ENCODE data around the gene SUGCT.
"Not testable (repeated sequence)": the region's sequence is repeated elsewhere in the genome, so short reads cannot be mapped to it uniquely, and the experiment has no call there.

The SUGCT gene

DNA sequence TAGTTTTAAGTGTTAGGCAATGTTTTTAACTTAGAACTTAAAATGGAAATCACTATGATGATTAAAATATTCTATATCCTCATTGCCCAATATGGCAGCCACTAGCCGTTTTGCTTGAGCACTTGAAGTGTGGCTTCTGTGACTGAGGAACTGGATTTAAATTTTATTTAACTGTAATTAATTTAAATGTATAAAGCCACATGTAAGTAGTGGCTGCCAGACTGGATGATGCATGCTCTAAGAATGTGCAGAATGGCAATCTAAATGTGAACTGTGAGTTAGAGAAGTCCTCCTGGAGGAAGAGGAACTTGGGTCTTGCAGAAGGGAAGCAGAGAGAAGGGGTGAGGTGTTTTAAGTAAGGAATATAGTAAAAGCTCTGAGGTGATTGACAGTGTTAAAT, 451.4 kb downstream of the SUGCT start:
- no peak for DNase-seq

DNA sequence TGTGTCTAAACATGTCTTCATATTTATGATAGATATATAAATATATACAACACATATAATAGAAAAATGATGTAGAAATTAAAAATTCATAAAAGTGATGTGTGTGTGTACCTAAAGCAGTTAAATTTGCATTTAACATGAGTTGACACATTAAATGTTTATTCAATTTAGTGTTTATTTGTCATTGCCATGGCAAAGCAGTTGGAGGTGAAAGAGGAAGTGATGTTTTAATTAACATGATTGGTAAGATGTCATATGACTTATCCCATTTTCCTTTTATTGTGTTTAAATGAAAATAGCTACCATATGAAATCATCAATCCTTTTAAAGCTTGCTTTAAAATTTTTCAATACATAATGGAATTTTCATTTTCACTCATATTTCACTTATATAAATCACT, 452.6 kb downstream of the SUGCT start:
- DNase-seq = no peak

DNA sequence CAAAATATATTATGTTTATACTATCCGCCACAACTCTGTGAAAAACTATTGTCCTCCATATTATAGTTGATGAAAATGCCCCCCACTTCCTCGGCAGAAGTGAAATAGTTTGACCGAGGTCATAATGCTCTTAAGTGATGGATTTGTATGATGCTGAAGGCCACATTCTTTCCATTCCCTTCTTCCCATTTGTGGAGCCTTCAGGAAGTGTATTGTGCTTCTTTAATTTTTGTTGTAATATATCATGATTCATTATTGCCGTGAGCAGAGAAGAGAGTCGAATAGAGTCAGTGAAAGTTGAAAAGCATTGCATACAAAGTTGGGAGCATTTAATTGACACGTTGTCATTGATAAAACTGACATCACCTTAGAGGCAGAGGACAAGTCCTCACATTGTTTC, 460.3 kb downstream of the SUGCT start:
- DNase-seq = no peak

DNA sequence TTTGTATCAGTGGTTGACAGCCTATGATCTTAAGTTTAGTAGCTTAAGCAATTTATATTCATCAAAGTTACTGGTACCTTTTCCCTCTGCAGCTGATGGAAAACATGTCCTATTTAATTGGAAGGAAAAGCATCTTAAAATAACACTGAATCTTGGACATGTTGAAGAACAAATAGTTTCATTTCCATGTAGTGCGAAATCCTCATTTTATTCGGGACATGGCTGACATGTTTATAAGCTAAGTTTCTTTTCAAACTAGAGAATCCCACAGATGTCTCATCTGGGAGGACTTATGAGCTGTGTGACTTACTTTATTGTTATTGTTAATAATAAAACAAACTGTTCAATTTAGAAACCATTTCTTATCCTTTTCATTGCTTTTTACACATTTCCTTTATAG, 461.0 kb downstream of the SUGCT start:
- no peak for DNase-seq

DNA sequence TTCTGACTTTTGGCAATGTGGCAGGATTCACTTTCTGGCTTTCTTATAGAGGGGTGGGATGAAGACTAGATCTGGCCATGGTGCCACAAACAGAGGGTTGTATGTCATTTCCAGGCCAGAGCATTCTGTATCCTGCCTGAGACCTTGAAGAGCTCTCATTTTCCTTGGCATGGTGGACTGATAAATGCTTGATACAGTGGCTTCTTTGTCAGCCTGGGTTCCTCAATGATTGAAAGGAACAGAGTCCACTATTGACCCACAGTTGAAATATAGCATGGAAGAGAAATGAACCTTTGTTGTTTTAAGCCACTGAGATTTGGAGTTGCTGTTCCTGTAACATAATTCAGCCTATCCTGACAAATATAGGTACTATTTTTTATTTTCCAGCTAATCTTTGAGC, 462.7 kb downstream of the SUGCT start:
- no peak for DNase-seq

DNA sequence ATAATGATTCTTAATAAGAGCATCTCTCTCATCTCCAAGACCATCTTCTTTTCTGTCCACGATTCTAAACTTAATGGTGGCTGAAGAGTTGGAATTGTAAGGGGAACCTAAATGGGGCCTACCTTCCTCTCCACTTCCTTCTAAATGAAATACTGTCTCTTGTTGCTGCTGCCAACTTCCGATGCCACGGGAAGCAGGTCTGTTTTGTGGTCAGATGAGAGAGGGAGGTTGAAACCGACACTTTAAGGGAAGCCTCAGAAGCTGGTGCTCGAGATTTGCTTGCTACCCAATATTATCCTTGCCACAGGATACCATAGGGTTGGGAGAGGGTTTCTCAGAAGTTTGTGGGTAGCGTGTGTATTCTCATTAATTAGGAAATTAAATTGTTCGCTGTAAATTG, 464.1 kb downstream of the SUGCT start:
- no peak for DNase-seq

DNA sequence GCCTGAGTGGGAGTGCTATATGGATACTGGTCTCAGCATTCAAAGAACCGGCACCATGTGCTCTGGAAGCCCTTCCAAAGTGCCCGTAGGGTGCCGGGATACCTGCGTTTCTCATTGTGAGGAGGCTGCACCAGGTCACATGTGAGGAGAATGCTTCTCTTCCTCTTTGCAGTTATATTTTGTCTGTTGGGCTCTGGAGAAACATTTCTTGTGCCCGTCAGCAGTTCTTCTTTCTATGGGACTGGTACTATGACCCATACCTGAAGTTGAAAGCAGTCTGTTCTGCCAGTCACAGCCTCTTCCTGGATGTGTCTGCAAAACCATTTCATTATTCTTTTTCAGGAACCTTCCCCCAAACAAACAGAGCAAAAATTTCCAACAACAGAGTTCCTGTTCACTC, 465.0 kb downstream of the SUGCT start:
- DNase-seq = no peak

DNA sequence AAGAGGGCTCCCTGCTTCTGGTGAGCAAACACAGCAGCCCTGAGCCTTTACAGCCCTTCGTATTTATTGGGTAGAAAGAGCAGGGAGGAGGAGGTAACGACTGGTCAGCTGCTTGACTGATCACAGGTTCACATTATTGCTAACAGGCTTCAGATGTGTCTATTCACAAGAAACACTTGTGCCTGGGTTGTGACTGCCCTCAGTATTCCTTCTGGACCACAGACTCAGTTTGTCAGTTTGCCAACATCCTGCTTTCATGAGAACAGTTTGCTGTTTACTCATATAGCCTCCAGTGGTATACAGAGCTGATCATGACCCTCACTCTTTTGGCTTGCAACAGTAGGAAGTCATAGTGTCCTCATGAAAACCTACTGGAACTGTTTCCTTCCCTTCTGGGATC, 467.5 kb downstream of the SUGCT start:
- DNase-seq = not testable (repeated sequence)

DNA sequence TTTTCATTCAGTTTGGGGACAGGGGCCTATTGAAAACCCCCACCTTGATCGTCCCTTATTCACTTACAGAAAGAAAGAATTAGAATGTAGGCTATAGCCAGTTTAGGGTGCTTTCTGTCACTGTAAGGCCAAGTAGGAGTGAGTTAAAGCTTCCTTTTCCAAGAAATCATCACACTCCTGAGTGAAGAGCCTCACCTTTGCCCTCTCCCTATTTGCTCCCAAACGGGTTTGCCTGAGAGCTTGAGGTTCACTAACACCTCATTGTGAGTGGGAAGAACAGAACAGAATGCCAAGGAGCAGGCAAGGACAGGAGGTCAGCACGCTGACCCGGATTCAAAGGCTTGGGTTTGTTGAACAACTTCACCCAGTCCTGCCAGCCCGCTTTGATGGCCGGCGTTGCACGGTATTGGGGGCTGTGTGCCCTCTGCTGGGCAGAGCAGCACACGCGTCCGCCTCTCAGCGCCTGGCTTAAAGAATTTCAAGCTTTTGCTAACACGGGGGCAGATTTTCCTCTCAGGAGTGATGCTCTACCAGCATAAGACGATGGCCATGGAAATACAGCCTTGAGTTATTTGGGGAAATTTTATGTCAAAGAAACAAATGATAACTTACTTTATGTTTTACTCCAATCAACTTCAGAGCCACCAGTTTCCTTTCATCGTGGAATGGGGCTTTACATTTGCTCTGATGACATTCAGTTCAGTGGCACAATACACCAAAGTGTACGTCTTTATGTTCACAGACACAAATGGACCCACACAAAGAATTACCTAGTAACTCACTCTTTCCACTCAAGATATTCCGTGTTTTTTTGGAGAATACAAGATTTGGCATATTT, 470.0 kb downstream of the SUGCT start:
- DNase-seq = peak; percentile 16

DNA sequence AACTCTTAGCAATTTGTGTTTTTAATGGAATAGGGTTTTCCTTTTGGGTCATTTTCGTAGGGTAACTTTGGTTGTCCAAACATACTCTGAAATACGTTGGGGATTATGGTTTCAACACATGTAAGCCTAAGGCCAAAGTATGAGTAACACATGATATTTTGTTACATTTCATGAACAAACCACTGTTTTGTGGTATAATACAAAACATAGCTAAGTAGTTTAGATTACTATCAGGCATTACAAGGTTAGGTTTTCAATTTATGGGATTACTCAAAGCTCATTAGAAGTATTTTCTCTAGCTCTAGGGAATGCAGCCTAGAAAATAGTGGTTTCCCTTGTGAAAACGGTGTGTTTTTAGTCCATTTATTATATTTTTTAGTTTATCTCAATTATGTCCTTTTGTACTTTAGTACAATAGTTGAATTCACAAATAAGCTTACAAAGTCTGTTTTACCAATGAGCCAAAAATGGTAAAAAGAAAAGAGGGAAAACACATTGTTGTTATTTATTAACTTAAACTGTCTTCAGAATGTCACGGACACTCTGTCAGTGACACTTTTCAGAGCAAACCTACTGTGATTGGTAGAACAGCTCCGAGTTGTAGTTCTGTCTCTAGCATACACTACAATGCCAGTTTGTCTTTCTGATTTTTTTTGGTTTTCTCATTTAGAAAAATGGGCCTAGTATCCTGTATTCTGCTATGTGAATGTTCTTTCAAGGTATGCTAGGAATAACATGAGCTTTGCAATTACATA, 473.7 kb downstream of the SUGCT start:
- DNase-seq = no peak

DNA sequence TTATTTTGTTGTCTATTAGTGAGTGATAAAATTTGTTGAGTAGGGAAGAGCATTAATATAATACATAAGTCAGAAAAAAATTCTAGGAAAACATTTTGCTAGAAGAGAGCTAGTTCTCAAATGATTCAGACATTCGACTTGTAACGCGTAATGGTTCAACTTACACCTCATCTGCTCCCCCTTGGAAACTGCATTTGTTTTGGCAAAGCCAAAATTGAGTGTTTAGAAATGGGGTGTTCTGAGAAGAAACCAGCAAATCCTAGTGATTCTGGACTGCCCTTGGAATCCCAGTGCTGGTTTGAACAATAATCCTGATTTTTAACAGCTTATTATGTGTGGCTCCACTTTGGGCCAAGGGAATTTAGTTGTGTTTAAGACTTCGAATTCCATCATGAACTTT, 475.7 kb downstream of the SUGCT start:
- DNase-seq = no peak

DNA sequence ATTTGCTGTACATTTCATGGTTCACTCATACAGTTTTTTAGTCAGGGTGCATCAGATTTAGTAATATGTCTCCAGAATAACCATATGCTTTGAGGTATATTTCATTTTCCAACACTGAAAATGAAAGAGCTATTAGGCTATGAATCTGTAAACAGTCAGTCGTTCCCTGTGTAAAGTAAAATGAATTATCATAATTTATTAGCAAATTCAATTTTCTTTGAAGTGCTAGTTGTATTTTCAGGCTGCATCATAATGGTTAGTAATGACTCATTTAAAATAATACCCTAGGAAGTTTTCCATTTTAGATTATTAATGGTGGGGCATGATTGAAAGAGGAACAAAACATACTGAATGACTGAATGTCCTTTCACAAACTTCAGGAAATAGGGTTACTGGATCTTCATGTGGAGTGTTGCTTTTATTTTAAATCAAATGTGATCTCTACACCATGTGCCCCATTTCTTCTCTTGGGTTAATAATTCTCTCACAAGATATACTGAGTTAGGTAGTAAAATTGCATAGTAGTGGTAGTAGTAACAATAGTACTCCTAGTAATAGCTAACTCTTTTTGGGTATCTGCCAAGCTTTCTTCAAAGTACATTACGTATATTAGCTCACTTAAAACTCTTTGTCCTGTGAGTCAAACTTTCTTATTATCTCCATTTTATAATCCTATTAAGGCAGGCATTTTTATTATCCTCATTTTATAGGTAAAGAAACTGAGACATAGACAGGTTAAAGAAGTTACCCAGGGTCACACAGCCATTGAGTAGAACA, 476.5 kb downstream of the SUGCT start:
- DNase-seq = no peak

DNA sequence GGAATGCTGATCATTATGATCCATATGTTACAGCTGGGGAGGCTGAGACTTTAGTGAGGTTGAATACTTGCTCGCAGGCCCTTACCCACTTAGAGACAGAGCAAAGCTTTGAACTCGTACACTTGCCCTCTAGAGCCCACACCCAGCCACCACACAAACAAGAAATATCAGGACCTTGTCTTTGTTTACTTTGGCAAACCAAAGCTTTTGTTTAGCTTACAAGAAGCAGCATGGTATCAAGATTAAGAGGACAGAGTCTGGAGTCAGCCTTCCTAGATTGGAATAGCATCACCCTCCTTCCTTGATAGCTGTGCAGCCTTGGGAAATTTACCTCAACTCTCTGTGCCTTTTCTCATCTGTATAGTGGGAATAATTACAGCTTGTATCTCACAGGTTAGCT, 477.5 kb downstream of the SUGCT start:
- DNase-seq = no peak

DNA sequence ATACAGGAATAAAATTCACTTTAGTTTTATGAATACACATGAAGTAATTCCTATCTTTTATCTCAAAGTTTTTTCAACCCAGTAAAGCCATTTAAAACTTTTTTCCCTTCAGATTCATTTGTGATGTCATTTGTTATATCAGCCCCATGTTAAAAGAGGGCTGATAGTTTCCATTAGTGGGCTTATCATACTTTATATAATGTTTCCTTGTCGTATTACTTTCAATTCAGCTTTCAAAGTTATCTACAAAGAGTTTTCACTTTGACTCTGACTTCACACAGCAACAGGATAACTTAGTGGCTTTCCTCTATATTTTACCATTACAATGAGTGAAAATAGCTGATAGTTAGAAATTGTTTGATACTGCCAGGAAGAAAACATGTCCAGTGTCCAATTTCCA, 484.8 kb downstream of the SUGCT start:
- no peak for DNase-seq

DNA sequence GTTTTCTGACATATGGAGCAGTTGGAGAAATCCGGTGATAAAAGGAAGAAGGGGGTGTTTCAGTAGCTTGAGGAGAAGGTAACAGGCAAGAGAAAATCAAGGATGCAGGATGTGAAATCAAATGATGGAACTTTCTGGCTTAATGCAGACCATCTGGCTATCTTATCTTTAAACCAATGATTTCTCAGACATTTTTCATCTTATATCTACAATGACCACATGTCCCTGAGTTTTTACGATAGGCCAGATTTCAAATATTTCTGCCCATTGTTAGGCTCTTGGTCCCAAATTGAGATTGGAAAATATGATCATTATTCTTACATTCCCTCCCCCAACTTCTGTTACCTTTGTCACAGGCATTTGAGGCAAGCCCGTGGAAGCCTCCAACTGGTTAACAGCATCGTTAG, 486.8 kb downstream of the SUGCT start:
- DNase-seq = no peak

DNA sequence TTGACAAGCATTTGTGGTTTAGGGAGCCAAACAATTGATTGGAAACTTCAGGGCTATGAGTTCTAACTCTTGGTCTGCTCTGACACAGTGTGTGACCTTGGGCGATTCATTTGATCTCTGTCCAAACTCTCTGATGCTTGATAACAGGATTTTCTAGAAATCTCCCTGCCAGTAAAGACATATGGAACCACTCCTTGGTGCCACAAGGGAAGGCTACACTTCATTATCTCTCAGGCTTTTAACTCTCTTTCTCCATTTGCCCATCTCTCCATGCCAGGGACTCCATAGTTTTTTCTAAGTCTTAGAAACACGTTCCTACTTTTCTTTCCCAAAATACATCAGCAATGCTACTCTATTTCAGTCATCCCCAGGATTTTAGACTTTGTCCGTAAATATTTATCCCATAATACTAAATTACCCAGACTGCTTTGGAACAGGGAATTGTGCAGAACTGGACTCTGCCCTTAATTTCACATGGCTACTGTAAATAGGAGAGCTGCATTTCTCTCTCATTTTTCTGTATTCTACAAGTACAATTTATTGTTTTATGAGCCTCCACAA, 488.2 kb downstream of the SUGCT start:
- no peak for DNase-seq

DNA sequence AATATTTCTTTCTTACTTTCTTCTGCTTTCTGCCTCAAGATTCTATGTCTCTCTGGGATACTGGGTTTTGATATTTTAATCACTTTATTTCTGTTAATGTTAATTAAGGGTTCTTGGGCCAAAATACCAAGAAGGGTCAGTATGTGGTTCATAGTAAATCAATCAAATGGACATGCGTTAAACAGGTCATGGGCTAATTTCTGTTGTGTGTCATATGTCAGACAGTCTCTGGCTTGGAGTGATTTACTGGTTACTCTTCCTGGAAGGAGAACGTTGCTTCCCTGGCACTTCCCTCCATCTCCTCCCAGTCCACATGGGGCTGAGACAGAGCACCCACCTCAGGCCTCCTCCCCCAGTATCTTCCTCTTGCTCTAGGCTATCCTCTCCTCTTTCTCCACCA, 489.1 kb downstream of the SUGCT start:
- no peak for DNase-seq

DNA sequence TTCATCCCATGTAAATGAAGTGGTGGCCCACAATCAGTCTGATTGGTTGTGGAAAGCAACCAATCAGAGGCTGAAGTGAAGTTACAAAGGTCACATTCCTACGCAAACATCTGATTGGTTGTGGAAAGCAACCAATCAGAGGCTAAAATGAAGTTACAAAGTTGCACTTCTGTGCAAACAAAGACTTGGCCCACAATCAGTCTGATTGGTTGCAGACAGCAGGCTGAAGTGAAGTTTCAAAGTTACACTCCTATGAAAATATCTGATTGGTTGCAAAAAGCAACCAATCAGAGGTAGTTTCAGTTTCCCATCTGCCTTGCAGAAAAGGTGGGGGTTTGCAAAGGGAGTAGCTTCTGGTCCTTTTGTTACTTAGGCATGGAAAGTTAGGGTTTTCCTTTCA, 492.6 kb downstream of the SUGCT start:
- not testable (repeated sequence) for DNase-seq

DNA sequence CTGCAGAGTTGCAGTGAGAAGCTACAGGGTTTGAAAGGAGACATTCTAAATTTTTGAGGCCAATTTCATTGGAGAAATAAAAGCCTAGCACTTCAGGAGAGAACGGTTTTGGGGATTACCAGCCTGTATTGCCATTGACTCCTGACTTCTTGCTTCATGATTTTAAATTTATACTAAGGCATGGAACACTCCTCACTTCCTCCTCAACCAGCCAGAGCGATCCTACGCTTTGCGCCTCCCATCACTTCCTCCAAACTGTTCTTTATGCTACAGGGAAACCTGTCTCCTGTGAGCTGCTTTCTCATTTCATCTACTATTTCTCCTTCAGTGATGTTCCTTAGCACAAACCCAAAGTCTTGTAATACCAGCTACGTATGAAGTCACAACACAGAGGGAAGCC, 495.1 kb downstream of the SUGCT start:
- DNase-seq = no peak

DNA sequence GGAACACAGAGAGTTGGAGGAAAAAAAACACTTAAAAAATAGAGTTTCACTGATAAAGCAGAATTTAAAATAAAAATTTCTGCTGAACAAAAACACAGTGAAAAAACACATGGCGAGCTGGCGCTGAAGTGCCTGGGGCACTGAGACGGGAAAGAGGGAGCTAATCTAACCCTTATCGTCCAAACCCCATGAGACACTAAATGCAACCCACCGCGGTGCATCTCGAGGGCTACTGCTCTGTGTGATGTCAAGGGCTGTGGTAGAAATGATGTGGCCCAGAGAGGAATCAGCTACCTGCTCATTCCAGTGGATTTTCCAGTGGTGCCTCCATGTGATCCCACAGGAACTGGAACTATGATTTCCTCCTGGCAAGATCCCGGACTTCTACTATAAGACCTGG, 499.3 kb downstream of the SUGCT start:
- no peak for DNase-seq

DNA sequence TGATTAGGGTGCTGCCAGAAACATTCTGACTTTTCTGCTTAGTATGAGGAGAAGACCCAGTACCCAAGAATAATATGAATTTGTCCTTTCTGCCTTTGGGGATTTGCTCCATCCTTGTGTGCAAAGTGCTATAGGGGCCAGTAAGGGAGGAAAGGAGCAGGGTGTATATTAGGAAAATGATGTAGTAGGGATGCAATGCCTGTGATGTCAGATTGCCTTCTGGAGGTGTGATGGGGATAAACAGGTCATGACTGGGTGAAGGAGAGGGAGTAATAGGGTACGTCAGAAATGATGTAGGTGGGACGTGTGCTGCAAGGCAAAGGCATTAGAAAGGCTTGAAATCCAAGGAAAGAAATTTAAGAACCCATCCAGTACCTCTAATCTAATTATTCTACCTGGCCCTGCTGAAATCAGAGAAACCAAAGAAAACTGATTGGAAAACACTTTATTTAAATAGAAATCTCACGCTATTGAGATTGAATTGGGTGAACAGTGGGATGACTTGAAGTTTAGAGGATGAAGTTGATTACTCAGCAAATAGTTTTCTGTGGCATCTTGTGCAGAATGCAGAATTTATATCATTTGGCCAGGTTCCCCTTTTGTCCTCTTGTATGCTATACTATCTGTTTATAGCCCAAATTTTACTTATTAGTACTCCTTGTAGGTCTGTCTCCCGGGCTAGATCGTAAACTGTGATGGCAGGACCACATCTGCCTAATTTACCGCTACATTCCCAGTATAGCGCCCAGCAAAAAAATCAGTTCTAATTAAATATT, 503.9 kb downstream of the SUGCT start:
- no peak for DNase-seq

DNA sequence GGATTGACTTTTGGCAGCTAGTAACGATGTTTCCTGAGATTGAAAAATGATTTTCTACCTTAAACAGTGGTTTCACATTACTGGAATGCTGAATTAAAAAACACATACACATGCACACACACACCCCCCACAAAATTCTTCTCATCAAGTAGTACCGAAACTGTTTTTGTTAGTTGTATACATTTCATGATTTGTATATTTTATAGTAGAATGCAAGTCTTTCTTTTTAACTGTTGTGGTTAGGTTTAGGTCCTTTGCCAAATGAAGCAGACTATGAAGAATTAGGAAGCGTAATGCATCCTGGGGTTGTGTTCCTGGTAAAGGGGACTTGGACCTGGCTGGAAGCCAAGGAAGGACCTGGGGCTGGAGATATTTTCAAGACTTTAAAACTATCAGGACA, 505.8 kb downstream of the SUGCT start:
- DNase-seq = no peak

DNA sequence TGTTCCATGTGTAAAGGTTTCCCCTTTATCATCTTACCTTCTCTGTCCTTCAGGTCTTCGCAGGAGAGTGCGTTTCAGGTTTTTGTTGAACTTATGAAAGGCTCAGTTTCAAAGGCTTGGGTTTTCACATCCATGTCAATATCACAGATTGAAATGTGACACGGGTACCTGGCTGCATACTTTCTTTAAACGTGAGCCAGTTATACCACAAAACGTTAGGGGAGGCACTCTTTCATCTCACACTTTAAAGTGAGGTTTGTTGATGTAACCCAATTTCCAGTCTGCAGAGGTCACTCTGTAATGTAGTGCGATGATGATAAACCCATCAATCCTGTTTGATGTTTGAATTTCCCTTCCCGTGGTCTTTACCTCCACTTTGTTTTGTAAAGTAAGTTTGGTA, 506.9 kb downstream of the SUGCT start:
- no peak for DNase-seq

Data from NCI-H2171 treated with DMSO at 0.1 percent for 48 hours (cell line).